Large intestine (tissue), 3 donors: Measurements from ENCODE around the gene NLGN1. TPM values are rescaled to one million over a fixed set of nuclear protein-coding genes. Genes with fewer than 3 reads are reported as not detected.

Experiments used
- DNase-seq, 2 donors: peaks; one replicate each; pipeline versions ENCODE4 v3.0.0 to v3.0.0-alpha.2; 2013
- H3K27ac ChIP-seq: one replicate; pipeline ENCODE4 v1.5.1; 2013; ENCODE audit warnings: low read length
- H3K27me3 ChIP-seq: 2 replicates; pipeline ENCODE4 v1.6.1; 2013; ENCODE audit warnings: low read length; ENCODE audit not compliant: control insufficient read depth, insufficient read depth
- H3K36me3 ChIP-seq: 2 replicates; pipeline ENCODE4 v1.6.1; 2013; ENCODE audit warnings: low read length; ENCODE audit not compliant: control insufficient read depth, insufficient read depth
- H3K4me1 ChIP-seq: one replicate; pipeline ENCODE4 v1.6.1; 2013; ENCODE audit warnings: low read length; ENCODE audit not compliant: control insufficient read depth, insufficient read depth
- H3K4me3 ChIP-seq: one replicate; pipeline ENCODE4 v1.5.1; 2013; ENCODE audit warnings: low read length
- H3K9me3 ChIP-seq: one replicate; pipeline ENCODE4 v1.6.1; 2013; ENCODE audit warnings: mild to moderate bottlenecking, low read depth, low read length, moderate library complexity; ENCODE audit not compliant: control insufficient read depth
- WGBS: methylation state at CpG from one replicate; pipeline ENCODE4 v1.1.5; 2013; ENCODE audit warnings: low lambda C conversion rate; ENCODE audit not compliant: insufficient coverage; 5-methylcytosine and 5-hydroxymethylcytosine counted together
- polyA plus RNA-seq: library from polyadenylated mRNA; unstranded; fragments of 120-200 nt; gene quantifications from one replicate; pipeline ENCODE4 v1.2.1, GENCODE V29; 2013

NLGN1 gene
- polyA plus RNA-seq, 1 donor = 3.6 TPM

- no peaks in the 10 kb centered on the region for H3K4me1 ChIP-seq
- no peaks in the 10 kb centered on the region for H3K36me3 ChIP-seq
- no peak overlapping the region for H3K27ac ChIP-seq
- DNase-seq = no peak
- H3K9me3 ChIP-seq = no peaks in the 10 kb centered on the region
- WGBS = 67% methylated on average over 1 of the region's 2 CpGs
- H3K4me3 ChIP-seq = no peak overlapping the region
- H3K27me3 ChIP-seq = no peaks in the 10 kb centered on the region
These were observed 714.2 kb downstream of the NLGN1 start for GRCh38 chr3:174111776-174112175.

GRCh38 chr3:174116421-174116820 lies 718.9 kb downstream of the NLGN1 start:
- Histone ChIP-seq H3K27ac (no peak overlapping the region), H3K27me3 (no peaks in the 10 kb centered on the region), H3K36me3 (no peaks in the 10 kb centered on the region), H3K9me3 (no peaks in the 10 kb centered on the region), H3K4me3 (no peak overlapping the region), H3K4me1 (no peaks in the 10 kb centered on the region)
- no peak for DNase-seq
- WGBS = 95% methylated on average over 3 of the region's 4 CpGs

- no peaks in the 10 kb centered on the region for H3K36me3 ChIP-seq
- no peak for DNase-seq
- H3K4me3 ChIP-seq = no peak overlapping the region
- H3K4me1 ChIP-seq = no peaks in the 10 kb centered on the region
- no peaks in the 10 kb centered on the region for H3K27me3 ChIP-seq
- H3K27ac ChIP-seq = no peak overlapping the region
- H3K9me3 ChIP-seq = no peaks in the 10 kb centered on the region
These were observed 723.5 kb downstream of the NLGN1 start for GRCh38 chr3:174120997-174121396.

- Histone ChIP-seq H3K4me3 (no peak overlapping the region), H3K36me3 (no peaks in the 10 kb centered on the region), H3K27me3 (no peaks in the 10 kb centered on the region), H3K9me3 (no peaks in the 10 kb centered on the region), H3K27ac (no peak overlapping the region), H3K4me1 (no peaks in the 10 kb centered on the region)
- 100% methylated on average over 1 of the region's 2 CpGs for WGBS
- DNase-seq = no peak
These were observed 724.9 kb downstream of the NLGN1 start for GRCh38 chr3:174122411-174122810.

GRCh38 chr3:174125267-174125824 lies 727.8 kb downstream of the NLGN1 start:
- no peak overlapping the region for H3K27ac ChIP-seq
- 42% methylated on average over 2 of the region's 2 CpGs for WGBS
- H3K9me3 ChIP-seq = no peaks in the 10 kb centered on the region
- no peaks in the 10 kb centered on the region for H3K36me3 ChIP-seq
- peak in 1 of 2 donors; percentile 52 for DNase-seq
- H3K4me1 ChIP-seq = no peaks in the 10 kb centered on the region
- no peaks in the 10 kb centered on the region for H3K27me3 ChIP-seq
- H3K4me3 ChIP-seq = no peak overlapping the region

GRCh38 chr3:174126990-174127758 lies 729.6 kb downstream of the NLGN1 start:
- Histone ChIP-seq H3K27ac (no peak overlapping the region), H3K4me3 (no peak overlapping the region), H3K36me3 (no peaks in the 10 kb centered on the region), H3K4me1 (no peaks in the 10 kb centered on the region), H3K9me3 (no peaks in the 10 kb centered on the region), H3K27me3 (no peaks in the 10 kb centered on the region)
- WGBS = 94% methylated on average over 3 of the region's 4 CpGs
- DNase-seq = no peak

GRCh38 chr3:174132006-174132405 lies 734.5 kb downstream of the NLGN1 start:
- no peaks in the 10 kb centered on the region for H3K9me3 ChIP-seq
- H3K36me3 ChIP-seq = no peaks in the 10 kb centered on the region
- peak overlapping the region; percentile 1 for H3K27ac ChIP-seq
- WGBS = 80% methylated on average over 1 of the region's 1 CpG
- DNase-seq = peak in 1 of 2 donors; percentile 23
- peaks cover 5% of the 10 kb centered on the region for H3K4me1 ChIP-seq
- H3K27me3 ChIP-seq = no peaks in the 10 kb centered on the region
- H3K4me3 ChIP-seq = no peak overlapping the region

- H3K9me3 ChIP-seq = no peaks in the 10 kb centered on the region
- DNase-seq = peak; percentile 43 to 78
- no CpG with 5 or more reads among the region's 5 CpGs for WGBS
- no peaks in the 10 kb centered on the region for H3K27me3 ChIP-seq
- H3K27ac ChIP-seq = peak overlapping the region; percentile 1
- peaks cover 5% of the 10 kb centered on the region for H3K4me1 ChIP-seq
- no peak overlapping the region for H3K4me3 ChIP-seq
- H3K36me3 ChIP-seq = no peaks in the 10 kb centered on the region
These were observed 735.0 kb downstream of the NLGN1 start for GRCh38 chr3:174132421-174133042.

- H3K27me3 ChIP-seq = no peaks in the 10 kb centered on the region
- H3K27ac ChIP-seq = no peak overlapping the region
- WGBS = no CpG with 5 or more reads among the region's 1 CpG
- H3K9me3 ChIP-seq = no peaks in the 10 kb centered on the region
- H3K4me3 ChIP-seq = no peak overlapping the region
- no peak for DNase-seq
- no peaks in the 10 kb centered on the region for H3K4me1 ChIP-seq
- H3K36me3 ChIP-seq = no peaks in the 10 kb centered on the region
These were observed 748.5 kb downstream of the NLGN1 start for GRCh38 chr3:174146008-174146407.

- Histone ChIP-seq H3K9me3 (no peaks in the 10 kb centered on the region), H3K27ac (no peak overlapping the region), H3K36me3 (no peaks in the 10 kb centered on the region), H3K27me3 (no peaks in the 10 kb centered on the region), H3K4me3 (no peak overlapping the region), H3K4me1 (no peaks in the 10 kb centered on the region)
- DNase-seq = no peak
These were observed 750.3 kb downstream of the NLGN1 start for GRCh38 chr3:174147798-174148197.
